NCI-H1694 (cell line): ENCODE data around the gene WSB1.

Experiments used
- DNase-seq: peaks from one replicate; lab custom pipeline; 2025; lab: John Stamatoyannopoulos, UW

The WSB1 gene

DNA sequence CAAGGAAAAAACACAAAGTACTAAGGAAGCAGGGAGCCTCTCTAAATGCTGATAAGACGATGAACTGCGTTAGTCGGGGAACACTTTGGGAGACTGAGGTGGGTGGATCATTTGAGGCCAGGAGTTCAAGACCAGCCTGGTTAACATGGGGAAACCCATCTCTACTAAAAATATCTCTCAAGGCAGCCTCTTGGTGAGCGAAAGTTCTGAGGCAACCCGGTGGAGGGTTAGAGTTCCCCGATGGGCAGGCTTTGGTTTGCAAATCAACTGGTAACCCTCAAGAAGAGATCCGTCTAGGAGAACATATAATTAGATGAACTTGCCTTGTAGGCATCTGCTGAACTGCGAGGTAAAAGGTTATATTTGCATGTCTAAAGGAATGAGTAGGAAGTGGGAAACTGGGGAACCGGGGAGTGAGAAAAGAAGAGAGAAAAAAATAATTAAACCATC is 44.6 kb downstream of the WSB1 start:
- no peak for DNase-seq

DNA sequence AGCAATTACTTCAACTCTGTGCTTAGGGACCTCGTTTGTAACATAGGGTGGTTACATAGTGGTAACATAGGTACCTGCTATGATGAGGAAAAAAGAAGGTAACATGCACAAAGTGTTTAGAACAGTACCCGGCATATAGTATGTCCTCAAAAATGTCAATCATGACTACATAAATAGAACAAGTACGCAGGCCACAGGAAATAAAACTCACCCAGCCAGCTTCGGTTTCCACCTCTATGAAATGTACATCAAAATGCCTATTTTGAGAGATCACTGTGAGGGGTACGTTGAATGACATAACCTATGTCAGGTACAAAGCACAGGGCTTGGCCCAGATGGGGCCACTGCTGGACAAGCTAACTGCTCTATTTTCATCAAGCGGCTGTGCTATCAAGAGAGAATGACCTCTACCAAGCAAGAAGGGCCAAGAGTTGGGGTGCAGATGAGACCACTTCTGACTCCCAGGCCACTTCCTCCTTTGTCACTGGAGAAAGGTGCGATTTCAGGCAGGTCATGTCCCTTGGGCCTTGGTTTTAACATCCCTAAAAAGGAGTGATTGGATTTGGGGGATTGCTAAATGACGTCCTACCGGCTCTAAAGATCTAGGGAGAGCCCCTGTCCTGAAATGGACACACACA is 45.4 kb downstream of the WSB1 start:
- DNase-seq: no peak

DNA sequence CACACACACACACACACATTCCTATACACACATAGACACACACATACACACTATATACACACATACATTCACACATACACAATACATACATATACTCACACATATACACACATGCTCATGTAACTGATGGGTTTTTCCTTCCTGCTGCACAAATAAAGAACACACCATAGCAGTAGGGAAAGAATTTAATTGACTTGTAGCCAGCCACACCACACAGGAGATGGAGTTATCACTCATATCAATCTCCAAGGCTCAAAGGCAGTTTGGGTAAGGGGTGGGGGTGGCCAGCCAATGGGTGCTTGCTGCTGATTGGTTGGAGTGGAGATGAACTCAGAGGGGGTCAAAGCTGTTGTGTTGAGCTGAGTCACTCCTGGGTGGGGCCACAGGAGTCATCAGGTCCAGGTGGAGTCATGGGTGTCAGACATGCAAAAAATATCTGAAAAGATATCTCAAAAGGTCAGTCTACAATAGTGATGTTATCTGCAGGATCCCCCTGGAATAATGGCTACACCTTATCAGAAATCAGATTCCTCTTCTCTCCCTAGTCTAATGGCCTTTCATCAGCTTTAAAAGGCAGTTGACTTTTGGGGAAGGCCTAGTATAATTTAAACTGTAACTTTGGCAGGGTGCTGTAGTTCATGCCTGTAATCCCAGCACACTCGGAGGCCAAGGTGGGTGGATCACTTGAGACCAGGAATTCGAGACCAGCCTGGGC is 46.1 kb downstream of the WSB1 start:
- no peak for DNase-seq

DNA sequence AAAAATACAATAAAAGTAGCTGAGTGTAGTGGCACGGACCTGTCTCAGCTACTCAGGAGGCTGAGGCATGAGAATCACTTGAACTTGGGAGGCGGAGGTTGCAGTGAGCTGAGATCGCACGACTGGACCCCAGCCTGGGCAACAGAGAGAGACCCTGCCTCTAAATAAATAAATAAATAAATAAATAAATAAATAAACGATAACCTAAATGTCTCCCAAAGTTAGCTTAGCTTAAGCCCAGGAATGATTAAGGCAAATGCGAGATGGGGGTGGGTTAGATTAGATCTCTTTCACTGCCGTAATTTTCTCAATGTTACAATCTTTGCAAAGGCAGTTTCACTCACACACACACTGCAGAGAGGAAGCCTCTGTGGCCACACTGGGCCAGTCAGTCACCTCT is 46.7 kb downstream of the WSB1 start:
- DNase-seq: no peak

DNA sequence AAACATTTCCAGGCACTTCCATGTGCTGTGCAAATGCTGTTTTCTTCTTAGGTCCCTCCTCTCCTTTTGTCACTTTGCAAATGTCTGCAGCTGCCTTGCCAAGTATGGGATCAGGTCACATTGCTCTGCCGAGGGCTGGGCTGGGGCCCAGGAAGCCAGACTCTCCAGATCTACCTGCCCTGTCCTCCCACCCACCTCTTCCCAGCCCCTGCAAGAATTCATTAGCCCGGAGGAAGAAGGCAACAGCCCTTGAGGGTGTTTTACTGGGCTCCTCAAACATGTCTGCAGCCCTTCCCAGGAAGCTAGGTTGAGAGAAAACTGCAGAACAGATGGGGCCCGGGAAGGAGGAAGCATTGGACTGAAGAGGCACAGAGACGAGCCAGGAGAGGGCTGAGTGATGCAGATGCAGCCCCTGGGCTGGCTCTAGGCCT is 47.1 kb downstream of the WSB1 start:
- peak; percentile 20 for DNase-seq

DNA sequence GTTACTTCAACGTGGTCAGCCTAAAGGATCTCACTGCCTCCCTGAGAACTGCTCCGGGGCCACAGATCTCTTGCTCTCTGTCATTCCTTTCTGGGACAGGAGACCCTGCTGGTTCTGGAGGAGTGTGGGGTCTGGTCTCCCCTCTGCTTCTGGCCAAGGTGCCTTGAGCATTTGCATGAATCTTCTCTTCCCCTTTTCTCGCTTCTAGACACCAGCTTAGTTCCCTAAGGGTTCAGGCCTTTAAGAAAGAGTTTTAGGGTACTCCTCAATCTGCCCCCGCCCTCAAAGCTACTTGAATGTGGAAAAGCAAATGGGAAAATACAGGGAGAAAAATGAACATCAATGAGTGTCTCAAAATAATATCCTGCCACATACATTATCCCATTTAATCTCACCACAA is 48.1 kb downstream of the WSB1 start:
- no peak for DNase-seq

DNA sequence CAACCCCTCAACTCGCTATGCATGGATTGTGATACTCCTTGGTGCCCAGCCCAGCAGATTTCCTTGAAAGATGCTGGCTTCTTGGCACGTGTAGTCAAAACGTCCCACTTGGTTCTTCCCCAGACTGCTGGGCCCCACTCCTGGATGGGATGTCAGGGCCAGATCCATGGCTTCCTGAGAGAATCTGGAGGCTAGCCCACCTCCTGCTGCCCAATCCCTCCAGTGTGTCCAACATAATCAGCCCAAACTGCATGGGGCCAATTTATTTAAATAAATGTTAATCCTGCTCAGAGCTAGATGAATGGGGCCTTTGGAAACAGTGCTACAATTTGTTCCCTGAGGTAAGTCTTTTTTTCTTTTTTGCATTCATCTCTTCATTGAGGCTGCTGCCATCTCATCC is 49.4 kb downstream of the WSB1 start:
- DNase-seq: no peak

DNA sequence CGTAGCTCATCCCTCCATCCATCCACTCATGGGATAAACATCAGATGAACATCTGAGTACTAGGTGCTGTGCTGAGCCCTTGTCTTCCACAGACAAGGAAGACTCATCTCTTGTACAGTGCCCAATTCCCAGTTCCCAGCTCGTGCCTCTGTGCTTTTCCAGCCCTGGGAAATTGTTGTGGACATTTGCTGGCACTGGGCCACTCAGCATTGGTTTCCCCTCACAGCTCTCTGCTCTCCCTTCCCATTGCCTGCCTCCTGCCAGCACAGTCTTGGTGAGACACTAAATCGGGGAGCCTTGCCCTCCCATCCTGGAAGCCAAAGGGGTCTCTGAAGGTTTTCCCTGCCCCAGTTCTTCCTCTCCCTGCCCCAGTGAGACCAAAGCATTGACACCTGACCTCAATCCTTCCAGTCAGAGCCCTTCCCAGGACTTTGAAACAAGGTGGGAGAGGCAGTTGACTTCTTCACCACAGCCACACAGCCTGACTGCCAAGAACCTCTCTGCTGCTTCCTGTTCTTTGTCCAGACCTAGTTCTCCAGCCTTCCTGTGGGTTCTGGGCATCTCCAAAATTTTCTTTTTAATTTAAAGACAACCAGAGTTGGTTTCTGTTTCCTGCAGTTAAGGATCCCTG is 50.2 kb downstream of the WSB1 start:
- DNase-seq: no peak

DNA sequence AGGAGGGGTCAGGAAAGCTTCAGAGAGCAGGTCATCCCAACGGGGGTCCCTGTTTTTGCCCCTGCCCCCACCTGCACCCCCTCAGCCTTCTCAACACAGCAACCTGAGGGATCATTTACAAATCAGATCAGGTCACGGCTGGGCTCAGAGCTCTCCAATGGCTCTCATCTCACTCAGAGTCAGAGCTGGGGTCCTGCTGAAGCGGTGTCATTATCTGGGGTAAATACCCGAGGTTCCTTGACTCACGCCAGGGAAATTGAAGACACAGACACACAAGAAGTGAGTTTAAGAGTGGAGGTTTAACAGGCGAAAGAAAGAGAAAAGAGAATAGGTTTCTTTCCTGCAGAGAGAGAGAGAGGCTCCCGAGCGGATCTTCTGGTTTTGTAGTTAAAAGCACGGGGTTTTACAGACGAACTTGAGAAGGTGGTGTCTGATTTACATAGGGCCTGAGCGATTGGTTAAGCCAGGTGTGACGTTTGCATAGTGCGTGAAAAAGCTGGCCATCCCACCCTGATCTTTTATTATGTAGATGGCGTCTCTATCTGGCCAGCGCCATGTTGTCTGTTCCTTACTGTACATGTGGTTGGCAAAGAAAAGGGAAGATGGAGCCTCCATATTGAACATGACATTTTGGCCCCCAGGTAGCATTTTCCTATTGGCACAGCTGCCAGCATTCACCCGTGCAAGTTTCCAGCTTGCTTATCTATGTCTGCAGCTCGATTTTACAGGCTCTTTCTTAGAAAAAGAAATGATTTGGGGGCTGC is 51.4 kb downstream of the WSB1 start:
- DNase-seq: no peak

DNA sequence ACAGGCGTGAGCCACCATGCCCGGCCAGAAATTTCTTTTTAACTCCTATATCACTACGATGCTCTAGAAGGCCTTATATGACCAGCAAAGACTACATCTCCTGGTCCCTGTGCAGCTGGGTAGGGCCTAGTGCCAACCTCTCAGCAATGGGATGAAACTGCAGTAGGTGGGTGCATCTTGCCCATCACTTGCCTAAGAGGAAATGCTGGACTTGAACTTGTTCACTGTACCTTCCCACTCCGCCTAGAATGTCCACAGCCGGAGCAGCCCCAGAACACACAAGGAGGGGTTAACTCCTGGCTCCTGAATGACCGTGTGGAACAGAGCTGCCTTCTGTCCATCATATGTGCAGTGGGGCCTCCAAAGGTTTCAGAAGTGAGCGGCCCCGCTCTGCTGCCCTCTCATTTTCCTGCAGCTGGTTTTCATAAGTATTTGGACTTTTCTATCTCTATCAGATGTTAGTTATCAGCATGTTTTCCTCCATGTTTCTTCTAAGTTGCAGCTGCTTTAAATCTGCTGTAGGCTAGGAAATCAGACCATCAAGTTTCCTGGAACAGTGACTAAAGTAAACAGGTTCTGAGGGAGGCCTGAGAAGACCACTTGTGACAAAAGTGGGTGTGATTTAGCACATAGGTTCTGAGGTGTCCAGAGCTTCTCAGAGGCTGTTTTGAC is 52.5 kb downstream of the WSB1 start:
- DNase-seq: no peak

DNA sequence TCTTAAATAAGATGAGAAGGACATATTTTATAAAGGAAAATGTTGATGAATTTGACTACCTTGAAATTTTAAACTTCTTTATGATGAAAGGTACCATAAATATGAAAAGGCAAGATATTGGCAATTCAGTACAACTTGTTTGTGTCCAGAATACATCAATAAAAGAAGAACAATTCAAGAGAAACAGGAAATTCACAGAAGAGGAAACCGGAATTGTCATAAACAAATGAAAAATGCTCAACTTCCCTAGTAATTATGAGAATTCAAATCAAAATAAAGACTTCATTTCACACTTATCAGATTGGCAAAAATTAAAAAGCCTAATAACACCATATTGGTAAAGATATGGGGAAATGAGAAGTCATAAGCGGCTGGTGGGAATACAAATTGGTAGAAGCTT is 54.3 kb downstream of the WSB1 start:
- no peak for DNase-seq

DNA sequence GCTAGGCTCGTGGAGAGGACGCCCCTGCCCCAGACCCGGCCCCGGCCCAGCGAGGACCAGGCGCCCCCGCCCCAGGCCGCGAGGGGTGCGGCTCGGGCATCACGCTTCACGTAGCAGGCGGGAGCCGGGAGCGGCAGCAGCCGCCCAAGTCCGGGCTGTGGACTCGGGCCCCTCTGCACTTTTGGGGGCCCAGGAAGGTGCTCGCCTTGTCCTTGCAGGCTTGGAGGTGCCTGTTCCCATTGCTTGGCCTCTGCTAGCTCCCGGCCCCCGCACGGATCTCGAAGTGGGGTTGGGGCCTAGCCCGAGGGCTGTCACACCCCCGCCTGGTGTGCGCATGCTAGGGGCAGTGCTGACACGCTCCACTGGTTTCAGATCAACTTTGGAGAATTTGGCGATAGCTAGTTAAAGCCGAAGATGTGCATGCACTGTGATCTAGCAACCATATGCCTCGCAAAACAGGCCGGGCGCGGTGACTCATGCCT is 55.7 kb downstream of the WSB1 start:
- DNase-seq: no peak

DNA sequence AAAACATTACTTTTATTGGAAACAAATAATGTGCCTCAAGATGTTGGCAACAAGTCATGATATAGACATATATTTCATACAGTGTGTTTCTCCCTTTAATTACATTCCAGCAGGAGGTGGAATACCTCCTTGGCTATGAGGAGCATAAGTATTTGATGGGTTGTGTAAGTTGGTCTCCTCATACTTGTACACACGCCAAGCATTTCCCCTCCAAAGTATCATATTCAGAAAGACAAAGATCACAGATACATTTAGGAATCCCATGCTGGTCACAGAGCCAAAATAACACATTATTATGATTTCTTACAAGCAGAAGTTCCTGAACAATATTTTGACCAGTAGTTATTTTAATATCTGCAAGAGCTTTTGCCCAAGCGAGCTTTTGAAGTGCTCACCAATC is 57.8 kb downstream of the WSB1 start:
- DNase-seq: no peak

DNA sequence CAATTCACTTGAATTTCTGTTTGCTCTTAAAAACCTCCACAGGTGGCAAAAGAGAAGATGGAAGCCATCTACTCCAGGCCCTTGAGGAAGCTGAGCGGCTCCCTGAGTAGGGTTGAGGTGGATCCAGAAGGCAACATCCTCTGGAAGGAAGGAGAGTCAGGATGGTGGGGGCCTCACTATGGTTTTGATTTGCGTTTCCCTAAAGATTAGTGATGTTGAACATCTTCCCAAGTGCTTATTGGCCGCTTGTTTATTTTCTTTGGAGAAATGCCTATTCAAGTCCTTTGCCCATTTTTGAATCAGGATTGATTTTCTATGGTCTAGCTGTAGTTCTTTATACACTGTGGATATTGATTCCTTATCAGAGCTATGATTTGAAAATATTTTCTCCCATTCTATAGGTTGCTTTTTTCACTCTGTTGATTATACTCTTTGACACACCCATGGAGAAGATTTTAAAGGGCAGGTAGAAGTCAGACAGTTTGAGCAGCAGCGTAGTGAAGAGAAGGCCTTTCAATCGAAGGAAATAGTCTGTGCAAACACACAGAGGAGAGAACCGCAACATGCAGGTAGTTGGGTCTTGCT is 58.6 kb downstream of the WSB1 start:
- DNase-seq: no peak

DNA sequence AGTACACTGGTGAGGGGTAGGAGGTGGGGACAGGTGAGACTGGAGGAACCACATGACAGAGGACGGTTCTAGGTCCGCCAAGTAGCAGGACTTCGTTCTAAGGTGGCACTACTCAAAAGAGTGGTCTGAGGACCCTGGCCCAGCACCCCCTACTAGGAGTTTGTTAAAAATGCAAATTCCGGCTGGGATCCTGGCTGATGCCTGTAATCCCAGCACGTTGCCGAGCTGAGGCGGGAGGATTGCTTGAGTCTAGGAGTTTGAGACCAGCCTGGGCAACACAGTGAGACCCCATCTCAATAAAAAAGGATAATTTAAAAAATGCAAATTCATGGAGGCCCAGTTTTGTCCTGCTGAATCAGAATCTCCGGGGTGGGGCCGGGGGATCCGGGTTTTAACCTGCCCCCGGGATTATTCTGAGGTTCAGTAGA is 59.1 kb downstream of the WSB1 start:
- DNase-seq: no peak

DNA sequence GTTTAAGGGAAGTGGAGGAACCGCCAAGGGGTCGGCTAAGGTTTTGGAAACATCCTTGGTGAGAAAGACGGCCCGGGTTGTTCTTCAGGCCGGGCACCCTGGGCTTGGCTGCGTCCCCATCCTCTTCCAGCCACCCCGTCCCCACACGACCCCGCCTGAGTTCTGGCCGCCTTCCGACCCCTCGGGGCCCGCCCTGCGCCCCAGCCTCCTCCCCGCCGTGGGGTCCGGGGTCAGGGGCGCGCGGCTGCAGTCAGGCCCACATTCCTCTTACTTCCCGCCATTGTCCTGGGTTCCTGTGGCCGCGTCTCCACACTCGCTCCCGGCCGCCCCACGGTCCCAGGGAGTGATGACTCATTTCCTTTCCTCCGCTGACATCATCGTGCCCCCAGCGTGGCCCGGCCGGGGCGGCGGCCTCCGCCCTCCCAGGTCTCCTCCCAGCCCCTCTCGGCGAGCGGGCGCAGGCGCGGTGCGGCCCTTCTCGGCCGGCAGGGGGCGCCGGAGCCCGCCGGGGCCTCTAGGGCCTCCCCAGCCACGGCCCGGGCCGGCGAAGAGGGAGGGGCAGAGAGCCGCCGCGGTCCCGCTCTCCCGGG is 59.6 kb downstream of the WSB1 start:
- peak; percentile 72 for DNase-seq

DNA sequence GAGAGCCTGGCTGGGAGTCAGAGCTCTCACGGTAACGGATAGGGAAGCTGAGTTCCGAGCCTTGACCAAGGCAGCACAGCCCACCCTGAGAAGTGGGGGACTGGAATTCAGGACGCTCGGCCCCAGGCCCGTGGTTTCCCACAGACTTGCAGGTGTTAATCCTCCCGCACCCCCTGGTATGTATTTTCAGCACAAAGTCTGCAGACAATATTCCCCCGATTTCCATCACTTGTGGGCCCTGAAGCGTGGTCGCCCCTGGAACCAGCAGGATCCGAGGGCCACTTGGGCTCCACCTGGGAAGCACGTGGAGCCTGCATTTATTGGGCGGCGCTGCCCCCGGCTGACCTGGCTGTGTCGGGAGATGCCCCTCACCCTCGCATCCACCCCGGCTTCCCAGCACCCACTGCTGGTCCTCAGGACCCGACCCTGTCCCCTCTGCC is 60.2 kb downstream of the WSB1 start:
- DNase-seq: no peak

DNA sequence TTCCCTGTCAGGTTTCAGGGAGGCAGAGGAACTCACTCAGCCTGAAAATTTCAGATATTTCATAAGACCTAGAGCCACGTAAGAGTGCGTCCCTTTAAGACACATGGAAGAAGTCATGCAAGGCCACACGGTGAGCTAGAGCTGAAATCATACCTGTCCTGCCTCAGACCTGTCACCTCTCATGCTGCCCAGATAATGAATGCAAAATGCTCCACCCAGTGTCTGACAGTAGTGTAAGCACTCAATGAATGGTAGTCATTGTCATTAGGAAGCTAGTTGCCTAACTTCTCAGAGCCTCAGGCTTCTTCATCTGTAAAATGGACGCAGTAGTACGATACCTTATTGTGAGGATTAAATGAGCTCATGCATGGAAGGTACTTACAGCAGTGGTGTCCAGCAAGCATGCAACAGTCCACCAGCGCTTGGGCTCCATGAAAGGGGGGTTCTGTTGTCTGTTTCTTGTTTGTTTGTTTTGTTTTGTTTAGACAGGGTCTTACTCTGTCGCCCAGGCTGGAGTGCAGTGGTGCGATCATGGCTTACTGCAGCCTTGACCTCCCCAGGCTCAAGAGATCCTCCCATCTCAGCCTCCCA is 60.7 kb downstream of the WSB1 start:
- DNase-seq: no peak

DNA sequence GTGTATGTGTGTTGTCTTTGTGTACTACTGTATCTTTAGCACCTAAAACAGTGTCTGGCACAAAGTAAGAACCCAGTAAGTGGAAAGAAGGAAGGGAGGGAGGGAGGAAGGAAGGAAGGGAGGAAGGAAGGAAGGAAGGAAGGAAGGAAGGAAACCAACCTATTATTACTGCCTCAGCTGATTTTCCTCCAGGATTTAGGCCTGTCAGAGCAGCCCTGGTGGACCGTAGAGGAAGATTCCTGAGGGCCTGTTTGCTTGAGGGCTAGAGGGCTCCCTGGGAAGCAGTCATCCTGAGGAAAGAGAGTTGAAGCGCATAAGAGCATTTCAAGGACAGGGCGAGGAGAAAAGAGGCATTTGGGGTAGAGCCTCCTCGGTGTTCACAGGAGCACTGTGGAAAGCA is 61.5 kb downstream of the WSB1 start:
- DNase-seq: no peak

DNA sequence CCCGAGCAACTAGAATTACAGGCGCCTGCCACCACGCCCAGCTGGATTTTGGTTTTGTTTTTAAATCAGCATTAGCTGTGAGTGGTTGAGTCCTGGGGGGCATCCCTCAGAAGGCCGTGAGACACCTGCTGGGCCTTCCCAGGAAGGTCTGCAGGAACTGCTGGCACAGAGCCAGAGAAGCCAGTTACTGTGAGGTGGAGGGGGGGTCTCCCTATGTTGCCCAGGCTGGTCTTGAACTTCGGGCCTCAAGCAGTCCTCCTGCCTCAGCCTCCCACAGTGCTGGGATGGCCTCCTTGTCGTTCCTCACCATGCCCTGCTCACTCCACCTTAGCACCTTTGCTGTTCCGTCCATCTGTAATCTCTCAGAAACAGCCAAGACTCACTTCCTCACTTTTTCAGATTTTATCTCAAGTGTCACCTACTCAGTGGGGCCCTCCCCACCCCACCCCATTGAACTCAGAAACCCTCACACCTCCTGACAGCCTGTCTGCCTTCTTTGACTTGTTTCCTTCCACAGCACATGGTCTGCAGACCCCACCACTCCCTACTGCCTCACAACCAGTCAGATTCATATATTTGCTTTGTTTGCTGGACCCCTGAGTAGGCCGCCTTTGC is 62.3 kb downstream of the WSB1 start:
- DNase-seq: no peak
